IMR-90 (cell line): Measurements from ENCODE around the gene CACNB2. TPM values are rescaled to one million over a fixed set of nuclear protein-coding genes. Genes with fewer than 3 reads are reported as not detected.

Source experiments
- ATAC-seq: fragments of 200-7000 bp; cut with Tn5 transposase; 2 replicates; pipeline ENCODE4 v1.9.1; 2020; ENCODE audit warnings: low read depth, mild to moderate bottlenecking, moderate library complexity
- BruUV-seq: library from RNA; stranded (reverse); fragments of 400-500 nt; replicated peaks from 2 replicates; lab custom pipeline; 2021; lab: Mats Ljungman, UMichigan
- CTCF ChIA-PET: fragments of 300-600 bp; formaldehyde crosslinking; extraction: SDS; loops from one replicate; lab custom pipeline; 2021; ENCODE audit warnings: antibody characterized with exemption; lab: Yijun Ruan, JAX
- POLR2A ChIA-PET: fragments of 300-600 bp; sonication (Branson Sonifier 250); formaldehyde crosslinking; loops from one replicate; lab custom pipeline; 2022; ENCODE audit warnings: antibody characterized with exemption; ENCODE audit not compliant: unreplicated experiment; lab: Charles Lee
- DNase-seq: peaks from one replicate; pipeline ENCODE4 v3.0.0; 2013
- H2AFZ ChIP-seq: replicated peaks from 2 replicates; pipeline ENCODE3; 2013; ENCODE audit warnings: low read length, mild to moderate bottlenecking; ENCODE audit not compliant: poor library complexity
- H2AK5ac ChIP-seq: 2 replicates; pipeline ENCODE4 v1.6.1; 2013; ENCODE audit warnings: low read depth, low read length, inconsistent platforms
- H2AK9ac ChIP-seq: replicated peaks from 2 replicates; pipeline ENCODE3; 2013; ENCODE audit warnings: mild to moderate bottlenecking, low read depth, low read length, moderate library complexity; ENCODE audit not compliant: poor library complexity
- H2BK120ac ChIP-seq: 2 replicates; pipeline ENCODE4 v1.6.1; 2013; ENCODE audit warnings: low read depth, low read length, inconsistent platforms
- H2BK15ac ChIP-seq: 3 replicates; pipeline ENCODE4 v1.6.1; 2013; ENCODE audit warnings: low read depth, low read length, inconsistent platforms
- H2BK20ac ChIP-seq: 2 replicates; pipeline ENCODE4 v1.6.1; 2013; ENCODE audit warnings: low read depth, mild to moderate bottlenecking, inconsistent platforms, low read length, moderate library complexity
- H2BK5ac ChIP-seq: 2 replicates; pipeline ENCODE4 v1.6.1; 2013; ENCODE audit warnings: mild to moderate bottlenecking, low read depth, low read length, inconsistent platforms; ENCODE audit not compliant: poor library complexity, severe bottlenecking
- H3K14ac ChIP-seq: replicated peaks from 2 replicates; pipeline ENCODE4 v1.6.1; 2013; ENCODE audit warnings: low read depth, low read length, inconsistent platforms
- H3K18ac ChIP-seq: 2 replicates; pipeline ENCODE4 v1.6.1; 2013; ENCODE audit warnings: low read depth, low read length, control low read depth
- H3K23ac ChIP-seq: 2 replicates; pipeline ENCODE4 v1.6.1; 2013; ENCODE audit warnings: low read depth, low read length, inconsistent platforms
- H3K27ac ChIP-seq: 2 replicates; pipeline ENCODE4 v1.5.1; 2013; ENCODE audit warnings: mild to moderate bottlenecking, control low read depth, low read length; ENCODE audit not compliant: insufficient read depth
- H3K27me3 ChIP-seq: 2 replicates; pipeline ENCODE4 v1.6.1; 2013; ENCODE audit warnings: low read length; ENCODE audit not compliant: control insufficient read depth, insufficient read depth
- H3K36me3 ChIP-seq: 2 replicates; pipeline ENCODE4 v1.6.1; 2013; ENCODE audit warnings: low read length, mixed read lengths; ENCODE audit not compliant: control insufficient read depth, insufficient read depth
- H3K4ac ChIP-seq: 2 replicates; pipeline ENCODE4 v1.6.1; 2013; ENCODE audit warnings: low read depth, low read length, inconsistent platforms
- H3K4me1 ChIP-seq: 2 replicates; pipeline ENCODE4 v1.6.1; 2013; ENCODE audit warnings: low read length, mixed read lengths; ENCODE audit not compliant: control insufficient read depth, insufficient read depth
- H3K4me2 ChIP-seq: 2 replicates; pipeline ENCODE4 v1.6.1; 2013; ENCODE audit warnings: low read depth, mild to moderate bottlenecking, control low read depth, low read length, moderate library complexity
- H3K4me3 ChIP-seq: 2 replicates; pipeline ENCODE4 v1.5.1; 2013; ENCODE audit warnings: low read depth, mild to moderate bottlenecking, control low read depth, low read length, moderate library complexity; ENCODE audit not compliant: insufficient read depth
- H3K56ac ChIP-seq: 2 replicates; pipeline ENCODE4 v1.6.1; 2013; ENCODE audit warnings: low read length, inconsistent platforms; ENCODE audit not compliant: insufficient read depth; ENCODE audit errors: extremely low read depth
- H3K79me1 ChIP-seq, 2 experiments: 2 replicates each; pipeline ENCODE4 v1.6.1; 2013; ENCODE audit warnings: low read length in 2 of 2, inconsistent platforms in 1 of 2, low read depth in 1 of 2
- H3K9ac ChIP-seq: 2 replicates; pipeline ENCODE4 v1.6.1; 2013; ENCODE audit warnings: low read depth, low read length, control low read depth
- H3K9me1 ChIP-seq: 2 replicates; pipeline ENCODE4 v1.6.1; 2013; ENCODE audit warnings: low read length, inconsistent platforms; ENCODE audit not compliant: insufficient read depth
- H3K9me3 ChIP-seq: 2 replicates; pipeline ENCODE4 v1.6.1; 2013; ENCODE audit warnings: low read length; ENCODE audit not compliant: control insufficient read depth, insufficient read depth
- H4K20me1 ChIP-seq: 2 replicates; pipeline ENCODE4 v1.6.1; 2013; ENCODE audit warnings: low read length, inconsistent platforms; ENCODE audit not compliant: insufficient read depth
- H4K5ac ChIP-seq: 2 replicates; pipeline ENCODE4 v1.6.1; 2013; ENCODE audit warnings: mild to moderate bottlenecking, low read depth, low read length, control low read depth
- H4K8ac ChIP-seq, 2 experiments: 2 replicates each; pipeline ENCODE4 v1.6.1; 2013; ENCODE audit warnings: low read depth in 2 of 2, low read length in 2 of 2, control low read depth in 1 of 2, inconsistent platforms in 1 of 2
- H4K91ac ChIP-seq: 2 replicates; pipeline ENCODE4 v1.6.1; 2013; ENCODE audit warnings: low read depth, low read length, inconsistent platforms; ENCODE audit not compliant: insufficient read depth
- CTCF ChIP-seq: conservative IDR thresholded peaks from 2 replicates; pipeline ENCODE4 v1.5.1; 2012; ENCODE audit warnings: mild to moderate bottlenecking, low read depth, low read length, improper control_type of control experiment
- MAZ ChIP-seq: IDR thresholded peaks from 2 replicates; pipeline ENCODE4 v1.6.1; 2012; ENCODE audit warnings: low read depth, mild to moderate bottlenecking, low read length, improper control_type of control experiment, moderate library complexity, borderline replicate concordance
- WGBS, 2 experiments: methylation state at CpG; one replicate each; pipeline versions ENCODE4 v1.1.5 to v1.1.7; 2013; ENCODE audit warnings: missing lambda C conversion rate in 2 of 2; ENCODE audit not compliant: insufficient read length in 1 of 2; ENCODE audit errors: extremely low coverage in 2 of 2; 5-methylcytosine and 5-hydroxymethylcytosine counted together
- dilution Hi-C: fragments of 300-500 bp; cut with HindIII; formaldehyde crosslinking; loops from one replicate; pipeline ENCODE4 v1.14.3; 2018; ENCODE audit warnings: low sequenced_read_pairs; ENCODE audit not compliant: unreplicated experiment
- in situ Hi-C: fragments of 300-500 bp; cut with MboI; formaldehyde crosslinking; loops from 3 replicates; pipeline ENCODE4 v1.14.3; 2019; ENCODE audit warnings: low sequenced_read_pairs, inconsistent platforms, mixed read lengths
- intact Hi-C: fragments of 100-400 bp; cut with micrococcal nuclease; formaldehyde crosslinking; loops from 2 replicates; pipeline ENCODE4 v1.10.0; 2022
- polyA plus RNA-seq, 3 experiments: library from polyadenylated mRNA; depleted of rRNA; stranded (reverse); fragments of >200 nt; gene quantifications; 2 replicates each; pipeline ENCODE4 v1.2.3, GENCODE V29; 2012; ENCODE audit warnings: low replicate concordance in 1 of 3
- total RNA-seq: library from RNA; depleted of rRNA; stranded (reverse); fragments of >200 nt; gene quantifications from 2 replicates; pipeline ENCODE4 v1.2.3, GENCODE V29; 2012

The CACNB2 gene
- total and polyA plus RNA-seq, 2 of the 4 experiments (the other 2 are of a cell fraction) = 0.36 TPM

DNA sequence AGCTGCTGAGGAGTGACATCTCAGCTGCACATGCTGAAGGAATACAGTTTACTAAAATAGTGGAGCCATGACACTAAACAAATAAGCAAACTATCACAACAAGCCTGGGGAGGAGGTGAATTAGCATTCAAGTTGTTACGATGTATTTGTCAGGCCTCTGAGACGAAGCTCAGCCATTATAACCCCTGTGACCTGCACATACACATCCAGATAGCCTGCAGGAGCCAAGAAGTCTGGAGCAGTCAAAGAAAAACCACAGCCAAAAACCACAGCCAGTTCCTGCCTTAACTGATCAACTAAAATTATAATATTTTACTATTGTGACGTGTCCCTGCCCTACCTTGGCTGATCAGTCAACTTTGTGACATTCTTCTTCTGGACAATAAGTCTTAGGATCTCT is 442.6 kb downstream of the CACNB2 start:
- H3K27me3 ChIP-seq = no peaks in the 10 kb centered on the region

More for the DNA sequence above, 442.6 kb downstream of the CACNB2 start:
- Histone ChIP-seq H4K91ac (peak overlapping the region; percentile 12; the same call in 1 of the 2 replicates), H2AK9ac (no peak overlapping the region), H3K27ac (no peak overlapping the region), H3K14ac (peak overlapping the region; percentile 65), H4K8ac (peak overlapping the region in 1 of 2 experiments; percentile 57; a peak in 2 of 4 replicates), H3K9ac (no peak overlapping the region), H2BK120ac (peak overlapping the region; percentile 6; the same call in 1 of the 2 replicates), H3K4me2 (no peak overlapping the region), H2BK15ac (0 out of 3 replicates have a peak overlapping the region, but pooled peaks have one; percentile 8), H3K23ac (no peak overlapping the region; the same call in 1 of the 2 replicates), H3K79me1 (0 out of 4 replicates have a peak, but pooled peaks cover 0 to 4% of the 10 kb centered on the region in 2 experiments), H2AK5ac (no peak overlapping the region), H4K5ac (no peak overlapping the region), H2AFZ (no peak overlapping the region), H3K9me3 (peaks cover 4% of the 10 kb centered on the region), H2BK5ac (no peak overlapping the region), H3K36me3 (peaks cover 10% of the 10 kb centered on the region), H3K9me1 (peaks cover 8% of the 10 kb centered on the region; the same call in 1 of the 2 replicates), H3K18ac (no peak overlapping the region), H3K4me3 (no peak overlapping the region), H4K20me1 (no peaks in the 10 kb centered on the region), H2BK20ac (peak overlapping the region; percentile 47), H3K4ac (0 out of 2 replicates have a peak overlapping the region, but pooled peaks have one; percentile 39), H3K56ac (no peak overlapping the region), H3K4me1 (peaks cover 2% of the 10 kb centered on the region; the same call in 1 of the 2 replicates)
- dilution Hi-C loops (no loop called here), intact Hi-C loops (no loop called here), in situ Hi-C loops (loop anchor here (5.0 kb wide), 1 partner anchor 46 kb away; no protein-coding TSS in a partner anchor)
- ChIA-PET CTCF (interaction anchor here (0.6 kb wide), 1 partner anchor 309 kb away, joined by 3 read pairs; no protein-coding TSS in a partner anchor), POLR2A (no interaction called here)
- ATAC-seq = no peak; the same call in 1 of the 2 replicates
- WGBS, 2 experiments = no CpG with 5 or more reads among the region's 3 CpGs
- TF ChIP-seq CTCF (no peak), MAZ (no peak)
- peak; percentile 11 for DNase-seq
- BruUV-seq = no TSS peak
